GM23338 (cell line): Measurements from ENCODE around the gene CORO2A. TPM values are rescaled to one million over a fixed set of nuclear protein-coding genes. Genes with fewer than 3 reads are reported as not detected.

Experiments used
- ATAC-seq: fragments of 200-7000 bp; cut with Tn5 transposase; 3 replicates; pipeline ENCODE4 v1.9.1; 2020
- DNase-seq: peaks from one replicate; pipeline ENCODE4 v3.0.0-alpha.2; 2015; ENCODE audit warnings: low spot score
- H2AFZ ChIP-seq: fragments of 200-600 bp; sonication (generic); 2 replicates; pipeline ENCODE4 v1.8.0; 2016; ENCODE audit warnings: antibody characterized with exemption, mild to moderate bottlenecking, moderate library complexity
- H3F3A ChIP-seq: fragments of 200-600 bp; sonication (generic); replicated peaks from 2 replicates; pipeline ENCODE4 v1.8.0; 2017; ENCODE audit warnings: antibody characterized with exemption, mixed run types, low read depth
- H3K27ac ChIP-seq: fragments of 200-600 bp; sonication (generic); 2 replicates; pipeline ENCODE4 v1.6.1; 2016; ENCODE audit warnings: low read depth
- H3K27me3 ChIP-seq: fragments of 200-600 bp; sonication (generic); 2 replicates; pipeline ENCODE4 v1.8.0; 2016; ENCODE audit warnings: mild to moderate bottlenecking, mixed run types, moderate library complexity; ENCODE audit not compliant: insufficient read depth
- H3K36me3 ChIP-seq: fragments of 200-600 bp; sonication (generic); 2 replicates; pipeline ENCODE4 v1.8.0; 2016; ENCODE audit warnings: mild to moderate bottlenecking; ENCODE audit not compliant: insufficient read depth
- H3K4me1 ChIP-seq: fragments of 200-600 bp; sonication (generic); 2 replicates; pipeline ENCODE4 v1.8.0; 2016; ENCODE audit warnings: mild to moderate bottlenecking, moderate library complexity; ENCODE audit not compliant: insufficient read depth
- H3K4me2 ChIP-seq: fragments of 200-600 bp; sonication (generic); 2 replicates; pipeline ENCODE4 v1.7.1; 2017; ENCODE audit warnings: mixed run types
- H3K4me3 ChIP-seq: fragments of 200-600 bp; sonication (generic); 2 replicates; pipeline ENCODE4 v1.6.1; 2016; ENCODE audit warnings: mixed run types
- H3K79me2 ChIP-seq: fragments of 200-600 bp; sonication (generic); replicated peaks from 2 replicates; pipeline ENCODE4 v1.8.0; 2017; ENCODE audit warnings: mild to moderate bottlenecking; ENCODE audit not compliant: insufficient read depth
- H3K9me2 ChIP-seq: fragments of 200-600 bp; sonication (generic); 2 replicates; pipeline ENCODE4 v1.8.0; 2017; ENCODE audit not compliant: insufficient read depth
- H4K20me1 ChIP-seq: fragments of 200-600 bp; sonication (generic); replicated peaks from 2 replicates; pipeline ENCODE4 v1.8.0; 2017; ENCODE audit warnings: mild to moderate bottlenecking; ENCODE audit not compliant: insufficient read depth
- H3K27ac Mint-ChIP-seq: 2 replicates; pipeline ENCODE4 v1.8.0; 2020; ENCODE audit warnings: inconsistent platforms, mild to moderate bottlenecking, moderate library complexity, mixed read lengths
- H3K27me3 Mint-ChIP-seq: 3 replicates; pipeline ENCODE4 v1.8.0; 2022; ENCODE audit warnings: low read depth, mild to moderate bottlenecking, moderate library complexity, mixed read lengths, inconsistent platforms; ENCODE audit not compliant: insufficient read depth, poor library complexity
- H3K36me3 Mint-ChIP-seq: 3 replicates; pipeline ENCODE4 v1.8.0; 2021; ENCODE audit warnings: low read depth, mild to moderate bottlenecking, inconsistent platforms, moderate library complexity, mixed read lengths
- H3K4me1 Mint-ChIP-seq: 3 replicates; pipeline ENCODE4 v1.8.0; 2020; ENCODE audit warnings: mild to moderate bottlenecking, inconsistent platforms, mixed read lengths
- H3K4me3 Mint-ChIP-seq: 3 replicates; pipeline ENCODE4 v1.8.0; 2021; ENCODE audit warnings: moderate library complexity, mild to moderate bottlenecking, inconsistent platforms, mixed read lengths
- H3K9me3 Mint-ChIP-seq: 3 replicates; pipeline ENCODE4 v1.8.0; 2020; ENCODE audit warnings: moderate library complexity, mild to moderate bottlenecking, inconsistent platforms, mixed read lengths
- CREB1 ChIP-seq: fragments of 250-450 bp; sonication (Bioruptor Pico); IDR thresholded peaks from 2 replicates; pipeline ENCODE4 v1.5.0; 2020; ENCODE audit warnings: low read depth, mild to moderate bottlenecking, moderate library complexity
- ETS1 ChIP-seq: IDR thresholded peaks from 2 replicates; pipeline ENCODE4 v1.6.1; 2016; ENCODE audit warnings: antibody characterized with exemption
- EZH2 ChIP-seq: fragments of 200-600 bp; sonication (generic); IDR thresholded peaks from one replicate; pipeline ENCODE4 v1.8.0; 2017; ENCODE audit warnings: antibody characterized with exemption, mild to moderate bottlenecking, low read depth; ENCODE audit not compliant: unreplicated experiment
- EZH2phosphoT487 ChIP-seq: fragments of 200-600 bp; sonication (generic); IDR thresholded peaks from one replicate; pipeline ENCODE4 v1.8.1; 2018; ENCODE audit warnings: antibody characterized with exemption; ENCODE audit not compliant: unreplicated experiment
- NANOG ChIP-seq: IDR thresholded peaks from 2 replicates; pipeline ENCODE4 v1.6.1; 2016; ENCODE audit warnings: antibody characterized with exemption, borderline replicate concordance
- POLR2AphosphoS5 ChIP-seq: IDR thresholded peaks from 2 replicates; pipeline ENCODE4 v1.6.1; 2016; ENCODE audit warnings: antibody characterized with exemption, low read depth
- STAT1 ChIP-seq: IDR thresholded peaks from one replicate; pipeline ENCODE4 v1.6.1; 2016; ENCODE audit warnings: antibody characterized with exemption; ENCODE audit not compliant: unreplicated experiment
- ZNF114 ChIP-seq: fragments of 250-450 bp; sonication (Bioruptor Pico); IDR thresholded peaks from 2 replicates; pipeline ENCODE4 v1.5.0; 2020; ENCODE audit warnings: mild to moderate bottlenecking, moderate library complexity
- ZNF331 ChIP-seq: fragments of 250-450 bp; sonication (Bioruptor Pico); IDR thresholded peaks from 2 replicates; pipeline ENCODE4 v1.5.0; 2020; ENCODE audit warnings: low read depth, mild to moderate bottlenecking, moderate library complexity
- polyA plus RNA-seq: library from polyadenylated mRNA; unstranded; fragments of >200 nt; fragmentation: Nextera tagmentation; extraction: Ambion mirVana; gene quantifications from 2 replicates; pipeline ENCODE4 v1.2.1, GENCODE V29; 2016
- total RNA-seq: library from RNA; depleted of rRNA; stranded (reverse); fragments of >200 nt; shearing (Covaris generic); gene quantifications from 2 replicates; pipeline ENCODE4 v1.2.3, GENCODE V29; 2014
- TF ChIP-seq, protein P1 (sequence below): IDR thresholded peaks from one replicate; pipeline ENCODE4 v1.6.1; 2018; ENCODE audit warnings: antibody characterized with exemption; ENCODE audit not compliant: unreplicated experiment
- TF ChIP-seq, protein P2 (sequence below), 2 experiments: fragments of 200-600 bp in 1 of 2; sonication (generic) in 1 of 2; conservative IDR thresholded peaks; 2 replicates each; pipeline versions ENCODE4 v1.5.1 to v1.6.1; 2016 to 2017; ENCODE audit warnings: antibody characterized with exemption in 2 of 2, low read depth in 2 of 2, mild to moderate bottlenecking in 2 of 2, moderate library complexity in 1 of 2

CORO2A gene
- total and polyA plus RNA-seq, 2 experiments from 2014 or later = 12.9 to 27.6 TPM

- no peak overlapping the region for H3K4me3 Mint-ChIP-seq
- no peaks in the 10 kb centered on the region for H3F3A ChIP-seq
- H4K20me1 ChIP-seq = 0 out of 2 replicates have a peak, but pooled peaks cover 4% of the 10 kb centered on the region
- peaks cover 7% of the 10 kb centered on the region for H3K27me3 Mint-ChIP-seq
- no peaks in the 10 kb centered on the region for H3K9me2 ChIP-seq
- ATAC-seq (no peak), DNase-seq (no peak)
- no peak overlapping the region for H2AFZ ChIP-seq
- H3K27ac ChIP-seq = no peak overlapping the region
- no peak overlapping the region for H3K4me3 ChIP-seq
- H3K27ac Mint-ChIP-seq = no peak overlapping the region
- H3K9me3 Mint-ChIP-seq = no peaks in the 10 kb centered on the region
- H3K4me1 ChIP-seq = no peaks in the 10 kb centered on the region
- H3K36me3 Mint-ChIP-seq = no peaks in the 10 kb centered on the region; the same call in 2 of the 3 replicates
- H3K4me2 ChIP-seq = no peak overlapping the region
- H3K4me1 Mint-ChIP-seq = peaks cover 3% of the 10 kb centered on the region; the same call in 2 of the 3 replicates
- TF ChIP-seq POLR2AphosphoS5 (no peak), CREB1 (CRISPR knock-in tag) (no peak), ETS1 (no peak), ZNF331 (CRISPR knock-in tag) (no peak), ZNF114 (CRISPR knock-in tag) (no peak), NANOG (no peak), EZH2 (no peak), STAT1 (no peak), EZH2phosphoT487 (no peak)
- TF ChIP-seq, protein P1, sequence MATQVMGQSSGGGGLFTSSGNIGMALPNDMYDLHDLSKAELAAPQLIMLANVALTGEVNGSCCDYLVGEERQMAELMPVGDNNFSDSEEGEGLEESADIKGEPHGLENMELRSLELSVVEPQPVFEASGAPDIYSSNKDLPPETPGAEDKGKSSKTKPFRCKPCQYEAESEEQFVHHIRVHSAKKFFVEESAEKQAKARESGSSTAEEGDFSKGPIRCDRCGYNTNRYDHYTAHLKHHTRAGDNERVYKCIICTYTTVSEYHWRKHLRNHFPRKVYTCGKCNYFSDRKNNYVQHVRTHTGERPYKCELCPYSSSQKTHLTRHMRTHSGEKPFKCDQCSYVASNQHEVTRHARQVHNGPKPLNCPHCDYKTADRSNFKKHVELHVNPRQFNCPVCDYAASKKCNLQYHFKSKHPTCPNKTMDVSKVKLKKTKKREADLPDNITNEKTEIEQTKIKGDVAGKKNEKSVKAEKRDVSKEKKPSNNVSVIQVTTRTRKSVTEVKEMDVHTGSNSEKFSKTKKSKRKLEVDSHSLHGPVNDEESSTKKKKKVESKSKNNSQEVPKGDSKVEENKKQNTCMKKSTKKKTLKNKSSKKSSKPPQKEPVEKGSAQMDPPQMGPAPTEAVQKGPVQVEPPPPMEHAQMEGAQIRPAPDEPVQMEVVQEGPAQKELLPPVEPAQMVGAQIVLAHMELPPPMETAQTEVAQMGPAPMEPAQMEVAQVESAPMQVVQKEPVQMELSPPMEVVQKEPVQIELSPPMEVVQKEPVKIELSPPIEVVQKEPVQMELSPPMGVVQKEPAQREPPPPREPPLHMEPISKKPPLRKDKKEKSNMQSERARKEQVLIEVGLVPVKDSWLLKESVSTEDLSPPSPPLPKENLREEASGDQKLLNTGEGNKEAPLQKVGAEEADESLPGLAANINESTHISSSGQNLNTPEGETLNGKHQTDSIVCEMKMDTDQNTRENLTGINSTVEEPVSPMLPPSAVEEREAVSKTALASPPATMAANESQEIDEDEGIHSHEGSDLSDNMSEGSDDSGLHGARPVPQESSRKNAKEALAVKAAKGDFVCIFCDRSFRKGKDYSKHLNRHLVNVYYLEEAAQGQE = no peak
- TF ChIP-seq, protein P2, sequence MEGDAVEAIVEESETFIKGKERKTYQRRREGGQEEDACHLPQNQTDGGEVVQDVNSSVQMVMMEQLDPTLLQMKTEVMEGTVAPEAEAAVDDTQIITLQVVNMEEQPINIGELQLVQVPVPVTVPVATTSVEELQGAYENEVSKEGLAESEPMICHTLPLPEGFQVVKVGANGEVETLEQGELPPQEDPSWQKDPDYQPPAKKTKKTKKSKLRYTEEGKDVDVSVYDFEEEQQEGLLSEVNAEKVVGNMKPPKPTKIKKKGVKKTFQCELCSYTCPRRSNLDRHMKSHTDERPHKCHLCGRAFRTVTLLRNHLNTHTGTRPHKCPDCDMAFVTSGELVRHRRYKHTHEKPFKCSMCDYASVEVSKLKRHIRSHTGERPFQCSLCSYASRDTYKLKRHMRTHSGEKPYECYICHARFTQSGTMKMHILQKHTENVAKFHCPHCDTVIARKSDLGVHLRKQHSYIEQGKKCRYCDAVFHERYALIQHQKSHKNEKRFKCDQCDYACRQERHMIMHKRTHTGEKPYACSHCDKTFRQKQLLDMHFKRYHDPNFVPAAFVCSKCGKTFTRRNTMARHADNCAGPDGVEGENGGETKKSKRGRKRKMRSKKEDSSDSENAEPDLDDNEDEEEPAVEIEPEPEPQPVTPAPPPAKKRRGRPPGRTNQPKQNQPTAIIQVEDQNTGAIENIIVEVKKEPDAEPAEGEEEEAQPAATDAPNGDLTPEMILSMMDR (conservative IDR thresholded peaks at IDR 0.05; ENCODE audit: low read depth in 2 of 2) = no peak
- H3K36me3 ChIP-seq = no peaks in the 10 kb centered on the region
- no peaks in the 10 kb centered on the region for H3K27me3 ChIP-seq
- H3K79me2 ChIP-seq = no peaks in the 10 kb centered on the region
Measured at GRCh38 chr9:98144076-98144475, 48.4 kb downstream of the CORO2A start.
